GM21447 (cell line): ENCODE measurements around the gene EFCAB11.
A peak's percentile ranks its signal among the peaks of the same experiment; 100 is the strongest.

ENCODE experiments used
- ATAC-seq: cut with Tn5 transposase; IDR thresholded peaks from one replicate; pipeline ENCODE4 v1.9.1; 2021; ENCODE audit not compliant: unreplicated experiment

Gene EFCAB11

GRCh38 chr14:89954070-89955021 lies at the start of gene EFCAB11:
TSS of gene EFCAB11 (minus strand) at chr14:89954730. CDS start at chr14:89954660, 70 bp downstream.
- ATAC-seq: peak; percentile 81

- ATAC-seq: no peak
Observed at GRCh38 chr14:90003526-90004307, 49.2 kb upstream of the EFCAB11 start.

- no peak for ATAC-seq
Observed at GRCh38 chr14:90000935-90001334, 46.4 kb upstream of the EFCAB11 start.

GRCh38 chr14:89996963-89997362 lies 42.4 kb upstream of the EFCAB11 start:
- no peak for ATAC-seq

DNA sequence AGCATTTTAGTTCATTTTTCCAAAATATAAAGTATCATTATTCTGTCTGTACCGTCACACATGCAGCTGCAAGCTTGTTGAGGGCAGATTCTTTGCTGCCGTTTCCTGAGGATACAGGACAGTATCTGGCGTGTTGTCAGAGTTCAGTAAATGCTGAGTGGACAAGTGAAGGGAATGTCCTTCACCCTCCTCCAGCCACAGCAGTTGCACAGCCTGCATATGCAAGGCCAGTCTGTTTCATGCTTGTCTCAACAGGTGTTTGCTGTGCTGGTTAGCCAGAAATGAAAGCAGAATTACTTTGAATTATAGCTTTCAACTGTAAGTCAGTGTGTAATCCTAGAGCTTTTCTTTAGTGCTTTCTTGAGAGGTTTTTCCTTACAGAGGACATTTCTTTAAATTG lies 37.7 kb upstream of the EFCAB11 start:
- ATAC-seq: no peak

- no peak for ATAC-seq
Observed at GRCh38 chr14:89990623-89991275, 36.2 kb upstream of the EFCAB11 start.

- no peak for ATAC-seq
Observed at GRCh38 chr14:89990218-89990617, 35.7 kb upstream of the EFCAB11 start.

DNA sequence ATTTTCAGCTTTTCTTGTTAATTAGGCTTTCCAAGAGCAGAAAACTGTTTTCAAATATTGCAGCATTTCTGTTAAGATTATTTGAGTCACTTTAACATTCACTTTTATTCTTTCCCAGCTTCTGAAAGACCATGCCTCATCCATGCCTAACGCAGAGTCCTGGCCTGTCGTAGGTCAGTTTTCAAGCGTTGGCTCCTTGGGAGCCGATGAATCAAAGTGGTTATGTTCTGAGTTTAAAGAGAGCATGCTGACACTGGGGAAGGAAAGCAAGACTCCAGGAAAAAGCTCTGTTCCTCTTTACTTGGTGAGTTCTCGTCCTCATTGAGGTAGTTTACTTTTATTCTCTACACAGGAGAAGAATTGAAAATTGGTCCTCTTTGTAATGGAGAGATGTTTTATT lies 34.3 kb upstream of the EFCAB11 start:
- no peak for ATAC-seq

GRCh38 chr14:89987161-89987475 lies 32.6 kb upstream of the EFCAB11 start:
- no peak for ATAC-seq

DNA sequence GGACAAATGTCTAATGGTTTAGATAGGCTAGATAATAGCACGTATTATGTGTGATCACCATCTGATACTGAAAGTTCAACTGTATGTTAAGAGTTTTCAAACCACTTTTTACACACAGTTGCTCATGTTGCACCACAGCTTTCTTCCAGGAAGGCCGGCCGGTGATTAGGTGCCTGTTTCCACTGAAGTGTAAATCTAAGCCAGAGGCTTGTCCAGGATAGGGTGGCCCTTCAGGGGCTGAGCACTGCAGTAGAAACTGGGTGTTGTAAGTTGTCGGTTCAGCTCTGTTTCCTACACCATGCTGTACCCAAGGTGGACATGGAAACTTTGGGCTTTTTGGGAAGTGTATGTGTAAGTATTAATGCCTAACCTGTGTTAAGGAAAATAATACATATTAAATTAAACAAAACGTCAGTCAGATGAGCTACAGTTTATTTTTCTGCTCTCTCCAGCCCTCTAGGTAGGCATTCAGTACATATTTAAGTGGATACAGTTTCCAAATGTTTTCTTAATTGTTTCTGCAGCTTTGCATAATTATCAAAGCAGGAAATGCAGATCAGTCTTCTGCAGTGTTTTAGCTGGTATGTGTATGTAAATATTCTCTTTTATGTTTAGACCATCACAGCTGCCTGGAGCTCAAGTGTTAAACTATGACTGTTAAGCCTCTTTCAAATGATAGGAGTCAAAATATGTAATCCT lies 32.1 kb upstream of the EFCAB11 start:
- ATAC-seq: no peak

DNA sequence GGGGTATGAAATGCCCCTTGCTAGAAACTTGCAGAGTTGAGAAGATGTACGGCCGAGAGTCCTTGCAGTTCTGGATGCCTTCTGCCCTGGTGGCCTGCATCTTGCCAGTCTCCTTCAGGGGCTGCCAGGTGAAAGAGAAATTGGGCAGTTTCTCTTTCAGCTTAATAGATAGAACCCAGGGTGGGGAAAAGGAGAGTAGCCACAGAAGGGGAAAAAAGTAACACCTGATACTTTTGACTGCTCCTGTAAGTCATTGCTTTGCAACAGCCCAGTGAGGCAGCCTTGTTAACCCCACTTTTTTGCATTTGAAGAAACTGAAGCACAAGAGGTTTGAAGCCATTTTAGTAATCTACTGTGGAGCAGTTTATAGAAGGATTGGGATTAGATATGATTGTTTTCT lies 28.8 kb upstream of the EFCAB11 start:
- no peak for ATAC-seq

GRCh38 chr14:89978656-89979055 lies 24.1 kb upstream of the EFCAB11 start:
- ATAC-seq: no peak

GRCh38 chr14:89977668-89978067 lies 23.1 kb upstream of the EFCAB11 start:
- no peak for ATAC-seq

- ATAC-seq: no peak
Observed at GRCh38 chr14:89973234-89973823, 18.8 kb upstream of the EFCAB11 start.

DNA sequence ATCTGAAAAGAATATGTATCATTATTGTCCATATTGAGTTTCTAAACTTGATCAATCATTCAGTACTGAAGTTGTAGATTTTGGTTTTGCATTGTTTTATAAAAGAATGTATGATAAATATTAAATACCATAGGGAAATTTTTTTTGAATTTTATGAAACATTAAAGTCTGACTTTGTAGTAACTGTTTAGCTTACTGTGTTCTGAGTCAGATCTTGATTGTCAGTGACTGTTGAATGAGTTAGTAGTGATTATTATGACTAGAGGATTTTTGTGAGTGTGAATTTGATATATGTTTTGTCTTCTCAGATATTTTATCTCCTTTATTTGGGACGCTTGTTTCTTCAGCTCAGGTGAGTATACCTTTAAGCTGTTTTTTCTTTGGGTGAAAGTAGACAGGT lies 11.3 kb upstream of the EFCAB11 start:
- no peak for ATAC-seq

- ATAC-seq: no peak
Observed at GRCh38 chr14:89963288-89963978, 8.9 kb upstream of the EFCAB11 start.

DNA sequence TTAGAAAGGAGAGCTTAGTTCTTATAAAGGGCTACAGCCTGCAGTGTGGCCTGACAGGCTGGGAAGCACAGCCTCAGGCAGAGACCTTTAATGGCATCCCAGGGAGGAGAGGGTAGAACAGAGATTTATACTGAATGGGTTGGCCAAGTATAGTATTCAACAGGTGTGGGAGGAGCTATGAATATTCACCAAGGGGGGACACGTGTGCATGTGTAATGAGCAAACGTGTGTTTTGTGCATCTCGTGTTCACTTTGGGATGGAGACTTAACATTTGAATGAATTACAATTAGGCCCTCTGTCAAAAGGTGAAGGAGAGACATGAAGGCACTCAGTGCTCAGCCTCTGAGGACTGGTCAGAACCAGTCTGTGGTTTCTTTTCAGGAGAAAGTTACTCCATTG lies 6.4 kb upstream of the EFCAB11 start:
- no peak for ATAC-seq

DNA sequence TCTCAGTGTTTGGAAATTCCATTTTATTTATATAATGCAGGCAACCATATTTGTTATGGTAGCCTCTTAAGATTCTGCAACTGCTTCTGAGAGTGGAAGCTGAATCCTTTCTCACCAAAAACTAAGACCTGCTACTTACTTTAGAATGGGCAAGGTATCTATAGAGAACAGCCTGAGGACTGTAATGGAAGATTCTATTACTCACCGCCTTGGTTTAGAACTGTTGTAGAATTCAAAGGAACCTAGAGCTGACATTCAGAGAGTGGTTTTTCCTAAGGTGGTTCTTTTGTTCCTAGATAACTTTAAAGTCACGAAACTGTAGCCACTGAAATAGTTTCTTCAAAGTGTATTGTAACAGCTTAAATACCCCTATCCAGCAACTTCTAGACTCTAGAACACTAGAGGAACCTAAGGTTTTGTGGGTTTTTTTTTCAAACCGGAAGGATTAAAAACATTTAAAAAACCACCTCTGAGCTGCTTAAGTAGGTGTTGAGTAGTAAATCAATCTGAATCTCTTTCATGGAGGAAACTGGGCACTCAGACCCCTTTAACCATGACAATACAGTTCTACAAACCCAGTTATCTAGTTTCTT lies 5.4 kb upstream of the EFCAB11 start:
- no peak for ATAC-seq

GRCh38 chr14:89958966-89959365 lies 4.4 kb upstream of the EFCAB11 start:
- ATAC-seq: no peak

DNA sequence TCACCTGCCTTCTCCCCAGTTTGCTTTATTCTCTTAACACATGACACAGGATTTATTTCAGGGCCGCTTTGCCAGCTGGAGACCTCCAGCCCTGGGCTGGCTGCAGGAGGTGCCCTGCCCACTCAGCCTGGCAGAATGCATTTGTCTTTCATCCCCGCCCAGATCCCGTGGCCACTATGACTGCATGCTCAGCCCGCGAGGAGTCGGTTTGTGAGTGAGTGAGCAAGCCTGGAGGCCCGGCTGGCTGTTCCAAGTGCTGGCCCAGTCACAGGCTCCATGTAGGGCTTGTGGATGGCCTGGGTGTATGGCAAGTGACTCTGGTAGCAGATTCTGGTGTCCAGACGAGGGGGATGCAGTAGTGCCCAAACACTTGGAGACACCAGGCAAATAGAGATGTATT lies 3.3 kb upstream of the EFCAB11 start:
- ATAC-seq: no peak
